Activated CD8-positive, alpha-beta T cell treated with anti-CD3 and anti-CD28 coated beads for 36 hours (primary cell): ENCODE data around the gene PPP1R27. TPM values are rescaled to one million over a fixed set of nuclear protein-coding genes. Genes with fewer than 3 reads are reported as not detected.

Source experiments
- ATAC-seq: fragments of 200-7000 bp; cut with Tn5 transposase; one replicate; pipeline ENCODE4 v1.10.0; 2021; ENCODE audit warnings: mild to moderate bottlenecking, moderate library complexity
- CTCF ChIA-PET: fragments of 350-600 bp; sonication (Branson Sonifier 250); formaldehyde crosslinking; loops from one replicate; lab custom pipeline; 2021; ENCODE audit warnings: antibody characterized with exemption; lab: Charles Lee
- POLR2A ChIA-PET: fragments of 350-600 bp; sonication (Branson Sonifier 250); formaldehyde crosslinking; loops from one replicate; lab custom pipeline; 2021; ENCODE audit warnings: antibody characterized with exemption; lab: Charles Lee
- DNase-seq: peaks from one replicate; pipeline ENCODE4 v3.0.0-alpha.2; 2020
- H3K27ac Mint-ChIP-seq: one replicate; pipeline ENCODE4 v1.8.0; 2021; ENCODE audit warnings: mild to moderate bottlenecking, mixed read lengths
- H3K27me3 Mint-ChIP-seq: one replicate; pipeline ENCODE4 v1.8.0; 2021; ENCODE audit warnings: mixed read lengths
- H3K36me3 Mint-ChIP-seq: one replicate; pipeline ENCODE4 v1.8.0; 2021; ENCODE audit warnings: low read depth, mixed read lengths
- H3K4me1 Mint-ChIP-seq: one replicate; pipeline ENCODE4 v1.8.0; 2021; ENCODE audit warnings: low read depth, mixed read lengths
- H3K4me3 Mint-ChIP-seq: one replicate; pipeline ENCODE4 v1.8.0; 2021; ENCODE audit warnings: mild to moderate bottlenecking, moderate library complexity, mixed read lengths
- H3K9me3 Mint-ChIP-seq: one replicate; pipeline ENCODE4 v1.8.0; 2021; ENCODE audit warnings: mixed read lengths
- CTCF ChIP-seq: fragments of 200-600 bp; IDR thresholded peaks from one replicate; pipeline ENCODE4 v1.8.0; 2022; ENCODE audit warnings: antibody characterized with exemption, mild to moderate bottlenecking
- intact Hi-C: fragments of 100-400 bp; cut with micrococcal nuclease; formaldehyde crosslinking; loops from one replicate; pipeline ENCODE4 v1.10.0; 2022
- total RNA-seq, 2 experiments: library from RNA; stranded (reverse); gene quantifications; one replicate each; pipeline ENCODE4 v1.2.3, GENCODE V29; 2021

PPP1R27 gene
- total RNA-seq, 2 experiments from 2014 or later: not detected

GRCh38 chr17:81845361-81845760, 10.5 kb upstream of the PPP1R27 start:
- H3K27me3 Mint-ChIP-seq: no peaks in the 10 kb centered on the region
- POLR2A ChIA-PET: interaction anchor here (0.9 to 5.7 kb wide), 4 partner anchors 9 to 28 kb away, joined by 3 to 35 read pairs (median 10); no protein-coding TSS in a partner anchor
- intact Hi-C loops: no loop called here

GRCh38 chr17:81844887-81845286, 10.0 kb upstream of the PPP1R27 start:
- CTCF ChIA-PET: no interaction called here
- POLR2A ChIA-PET: interaction anchor here (0.9 to 5.7 kb wide), 4 partner anchors 9 to 29 kb away, joined by 3 to 35 read pairs (median 10); no protein-coding TSS in a partner anchor
- H3K27me3 Mint-ChIP-seq: no peaks in the 10 kb centered on the region
- H3K9me3 Mint-ChIP-seq: no peaks in the 10 kb centered on the region
- H3K4me1 Mint-ChIP-seq: no peaks in the 10 kb centered on the region
- intact Hi-C loops: no loop called here
- H3K4me3 Mint-ChIP-seq: no peak overlapping the region
- no peak for TF ChIP-seq CTCF
- peaks cover 25% of the 10 kb centered on the region for H3K36me3 Mint-ChIP-seq
- DNase-seq (no peak), ATAC-seq (no peak)
- H3K27ac Mint-ChIP-seq: no peak overlapping the region

More at GRCh38 chr17:81845361-81845760, 10.5 kb upstream of the PPP1R27 start:
- no peaks in the 10 kb centered on the region for H3K4me1 Mint-ChIP-seq
- H3K36me3 Mint-ChIP-seq: peaks cover 25% of the 10 kb centered on the region
- no peak overlapping the region for H3K27ac Mint-ChIP-seq
- TF ChIP-seq CTCF: no peak
- DNase-seq (no peak), ATAC-seq (no peak)
- no peak overlapping the region for H3K4me3 Mint-ChIP-seq
- no peaks in the 10 kb centered on the region for H3K9me3 Mint-ChIP-seq
- CTCF ChIA-PET: no interaction called here

- H3K4me1 Mint-ChIP-seq: no peaks in the 10 kb centered on the region
- H3K9me3 Mint-ChIP-seq: no peaks in the 10 kb centered on the region
- ChIA-PET POLR2A (interaction anchor here (2.7 to 5.7 kb wide), 3 partner anchors 9 to 15 kb away, joined by 8 to 35 read pairs (median 17); partner anchors contain the start of gene MCRIP1), CTCF (no interaction called here)
- intact Hi-C loops: no loop called here
- no peak overlapping the region for H3K4me3 Mint-ChIP-seq
- no peak overlapping the region for H3K27ac Mint-ChIP-seq
- no peak for DNase-seq
- ATAC-seq: no peak
- H3K27me3 Mint-ChIP-seq: no peaks in the 10 kb centered on the region
- no peak for TF ChIP-seq CTCF
- peaks cover 25% of the 10 kb centered on the region for H3K36me3 Mint-ChIP-seq
Observed at GRCh38 chr17:81844327-81844851, 9.5 kb upstream of the PPP1R27 start.

GRCh38 chr17:81843713-81844326, 9.0 kb upstream of the PPP1R27 start:
- no peak overlapping the region for H3K27ac Mint-ChIP-seq
- no peak for ATAC-seq
- no peak for DNase-seq
- POLR2A ChIA-PET: interaction anchor here (2.7 to 5.7 kb wide), 3 partner anchors 10 to 15 kb away, joined by 8 to 35 read pairs (median 17); partner anchors contain the start of gene MCRIP1
- H3K36me3 Mint-ChIP-seq: peaks cover 25% of the 10 kb centered on the region
- H3K4me1 Mint-ChIP-seq: no peaks in the 10 kb centered on the region
- no peaks in the 10 kb centered on the region for H3K27me3 Mint-ChIP-seq
- no peak overlapping the region for H3K4me3 Mint-ChIP-seq
- no peaks in the 10 kb centered on the region for H3K9me3 Mint-ChIP-seq
- intact Hi-C loops: no loop called here
- CTCF ChIA-PET: no interaction called here
- no peak for TF ChIP-seq CTCF
